ENCODE measurements around the gene SACS. TPM values are rescaled to one million over a fixed set of nuclear protein-coding genes. Genes with fewer than 3 reads are reported as not detected.

Gene SACS
- total and polyA plus RNA-seq, 2 donors (not counting 1 experiment from before 2014, with no cell fraction given): 6.8 to 21.4 TPM

GRCh38 chr13:23279321-23279720 lies 154.2 kb downstream of the SACS start:
- Histone ChIP-seq H3K27me3 (replicated peaks in 1 of 4; ENCODE audit: control extremely low read depth in 1 of 4, control insufficient read depth in 3 of 4, insufficient read depth in 4 of 4, low read length in 3 of 4) (no peaks in the 10 kb centered on the region), H3K79me2 (ENCODE audit: control insufficient read depth, insufficient read depth, low read length) (no peaks in the 10 kb centered on the region), H4K20me1 (ENCODE audit: control insufficient read depth, insufficient read depth, low read length, poor library complexity, severe bottlenecking) (no peaks in the 10 kb centered on the region), H3K4me3 (ENCODE audit: control extremely low read depth in 1 of 5, extremely low read depth in 1 of 5, insufficient read depth in 1 of 5, low read depth in 2 of 5, low read length in 4 of 5) (no peak overlapping the region), H3K4me1 (ENCODE audit: control insufficient read depth in 2 of 2, insufficient read depth in 2 of 2, low read length in 2 of 2) (no peaks in the 10 kb centered on the region), H3K9ac (ENCODE audit: low read length) (no peak overlapping the region), H3K27ac (ENCODE audit: low read length in 2 of 2) (no peak overlapping the region), H2AFZ (ENCODE audit: insufficient read depth, low read depth, low read length, poor library complexity, severe bottlenecking) (no peak overlapping the region), H3K4me2 (replicated peaks; ENCODE audit: low read depth, low read length, poor library complexity, severe bottlenecking) (no peak overlapping the region), H3K9me3 (ENCODE audit: control extremely low read depth in 1 of 3, control insufficient read depth in 2 of 3, insufficient read depth in 1 of 3, low read length in 2 of 3) (peaks cover 0 to 1% (median 0%) of the 10 kb centered on the region in 3 donors), H3K36me3 (replicated peaks in 1 of 2; ENCODE audit: control extremely low read depth in 1 of 2, control insufficient read depth in 1 of 2, extremely low read depth in 1 of 2, insufficient read depth in 2 of 2, low read length in 1 of 2) (no peaks in the 10 kb centered on the region)
- 33% methylated on average over 1 of the region's 5 CpGs for WGBS (ENCODE audit: insufficient coverage)
- H3K4me1 Mint-ChIP-seq: no peaks in the 10 kb centered on the region
- ATAC-seq (ENCODE audit: low read depth): no peak
- TF ChIP-seq EZH2 (IDR thresholded peaks at IDR 0.05; ENCODE audit: borderline replicate concordance, insufficient read depth, low read depth, low read length, poor library complexity, severe bottlenecking) (no peak), CTCF (IDR thresholded peaks at IDR 0.05) (no peak)
- ChIA-PET POLR2A (no interaction called here), CTCF (no interaction called here)
- intact Hi-C loops (cut with micrococcal nuclease): no loop called here
- peaks cover 6% of the 10 kb centered on the region for H3K27me3 Mint-ChIP-seq
- peaks cover 5% of the 10 kb centered on the region for H3K9me3 Mint-ChIP-seq (ENCODE audit: insufficient read depth)
- no peak for DNase-seq
- no peak overlapping the region for H3K4me3 Mint-ChIP-seq
- no peak overlapping the region for H3K27ac Mint-ChIP-seq

Other genes starting within 250 kb of the SACS start
- gene TNFRSF19, start 136.7 kb upstream of the SACS start, total RNA-seq: not detected in 2 replicates
- gene TNFRSF19, start 136.7 kb upstream of the SACS start, polyA plus RNA-seq: 0.36 and 0.59 TPM in 2 replicates